ENCODE measurements around the gene FAT3.

Gene FAT3

DNA sequence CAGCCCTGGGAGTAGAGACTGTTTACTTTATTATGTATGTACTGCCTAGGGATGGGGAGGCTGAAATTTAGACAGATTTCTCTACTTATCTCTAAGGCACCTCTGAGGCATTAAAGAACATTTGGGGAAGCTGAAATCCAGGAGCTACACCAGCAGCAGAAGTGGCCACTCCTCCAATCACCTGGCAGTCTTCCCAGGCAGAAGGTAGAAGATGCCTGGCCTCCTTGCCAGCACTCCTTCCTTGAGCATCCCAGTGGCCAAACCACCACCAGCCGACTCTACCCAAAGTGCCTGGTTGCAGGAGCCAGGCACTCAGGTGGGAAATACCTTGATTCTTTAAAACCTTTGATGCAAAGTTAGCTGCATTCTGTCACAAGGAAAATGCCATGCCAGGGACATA lies 1.9 kb upstream of the FAT3 start:
- Mint-ChIP-seq H3K4me3 (no peak overlapping the region), H3K4me1 (no peaks in the 10 kb centered on the region), H3K27ac (no peak overlapping the region), H3K9me3 (no peaks in the 10 kb centered on the region), H3K27me3 (peaks cover 43% of the 10 kb centered on the region), H3K36me3 (ENCODE audit: low read depth) (no peaks in the 10 kb centered on the region)
- DNase-seq: no peak
- ATAC-seq: no peak

DNA sequence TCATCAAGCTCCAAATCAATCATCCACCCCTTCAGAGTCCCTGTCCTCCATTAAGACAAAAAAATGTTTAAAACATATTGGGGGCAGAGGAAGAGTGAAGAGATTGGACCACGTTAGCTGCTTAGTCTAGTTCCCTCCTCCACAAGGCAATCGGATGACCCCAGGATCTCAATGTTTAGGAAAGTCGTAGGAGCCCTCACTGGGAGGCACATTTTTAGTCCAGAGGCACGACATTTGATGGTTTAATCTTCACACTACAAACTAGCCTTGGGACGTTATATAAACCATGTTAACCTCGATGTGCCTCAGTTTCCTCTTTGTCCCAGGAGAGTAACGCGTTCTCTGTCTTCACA lies 588 bp upstream of the FAT3 start:
- no peak overlapping the region for H3K4me3 Mint-ChIP-seq
- no peaks in the 10 kb centered on the region for H3K36me3 Mint-ChIP-seq (ENCODE audit: low read depth)
- H3K4me1 Mint-ChIP-seq: no peaks in the 10 kb centered on the region
- no peak for ATAC-seq
- peaks cover 54% of the 10 kb centered on the region for H3K27me3 Mint-ChIP-seq
- no peak overlapping the region for H3K27ac Mint-ChIP-seq
- H3K9me3 Mint-ChIP-seq: no peaks in the 10 kb centered on the region
- DNase-seq: no peak

DNA sequence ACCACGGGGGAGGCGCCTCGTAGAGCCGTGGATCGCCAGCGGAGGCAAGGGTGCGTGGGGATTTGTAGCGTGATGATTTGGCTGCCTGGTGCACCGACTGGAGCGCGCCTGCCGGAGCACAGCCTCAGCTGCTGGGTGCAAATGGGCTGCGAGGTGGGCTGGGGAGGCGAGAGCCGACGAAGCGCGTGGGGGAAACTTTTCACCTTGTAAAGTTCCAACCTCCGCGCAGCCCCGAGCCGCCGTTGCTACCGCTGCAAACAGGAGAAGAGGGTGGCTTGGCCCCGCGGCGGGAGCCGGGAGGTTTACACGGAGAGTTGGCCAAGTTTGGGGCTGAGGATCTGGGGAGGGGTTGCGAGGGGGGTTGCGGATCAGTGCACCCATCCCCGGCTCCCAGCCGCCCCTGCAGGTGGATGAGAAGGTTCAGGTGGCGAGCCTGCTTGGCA lies 528 bp downstream of the FAT3 start:
- peaks cover 60% of the 10 kb centered on the region for H3K27me3 Mint-ChIP-seq
- no peaks in the 10 kb centered on the region for H3K4me1 Mint-ChIP-seq
- no peak overlapping the region for H3K4me3 Mint-ChIP-seq
- no peak for ATAC-seq
- no peaks in the 10 kb centered on the region for H3K36me3 Mint-ChIP-seq (ENCODE audit: low read depth)
- H3K27ac Mint-ChIP-seq: no peak overlapping the region
- no peak for DNase-seq
- H3K9me3 Mint-ChIP-seq: no peaks in the 10 kb centered on the region

DNA sequence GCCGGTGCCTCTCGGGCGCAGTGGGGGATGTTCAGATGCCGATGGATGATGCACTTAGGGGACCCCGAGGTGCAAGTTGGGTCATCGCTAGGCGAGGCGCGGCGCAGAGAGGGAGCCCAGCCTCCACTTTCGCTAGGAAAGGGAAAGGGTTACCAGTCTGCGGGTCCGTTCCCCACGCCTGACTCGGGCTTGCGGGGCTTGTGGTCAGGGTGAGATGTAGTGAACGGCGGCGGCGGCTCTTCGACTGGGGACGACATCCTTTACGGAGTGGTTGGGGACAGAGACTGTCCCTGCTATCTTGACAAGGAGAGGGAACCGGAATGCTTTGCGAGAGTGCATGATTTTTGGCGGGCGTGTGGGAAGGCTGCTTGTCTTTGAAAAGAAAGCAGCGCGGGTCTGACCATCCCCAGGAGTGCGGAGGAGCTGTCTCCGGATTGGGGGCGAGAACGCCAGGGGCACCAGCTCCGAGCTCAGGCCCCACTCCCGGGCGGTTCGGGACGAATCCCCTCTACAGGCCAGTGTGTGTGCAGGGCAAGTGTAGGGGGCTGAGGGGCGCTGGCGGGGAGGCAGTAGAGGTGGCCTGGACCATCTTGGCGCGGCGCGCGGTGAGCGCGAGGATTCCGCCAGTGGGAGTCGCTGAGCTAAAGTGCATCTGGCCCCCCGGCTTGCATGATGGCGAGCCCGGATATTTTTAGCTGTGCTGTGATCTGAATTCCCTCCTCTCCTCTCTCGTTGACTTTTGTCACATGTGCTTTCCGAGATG lies 1.1 kb downstream of the FAT3 start:
- no peak for DNase-seq
- Mint-ChIP-seq H3K4me1 (no peaks in the 10 kb centered on the region), H3K27ac (no peak overlapping the region), H3K27me3 (peaks cover 56% of the 10 kb centered on the region), H3K4me3 (no peak overlapping the region), H3K36me3 (ENCODE audit: low read depth) (no peaks in the 10 kb centered on the region), H3K9me3 (no peaks in the 10 kb centered on the region)
- no peak for ATAC-seq

DNA sequence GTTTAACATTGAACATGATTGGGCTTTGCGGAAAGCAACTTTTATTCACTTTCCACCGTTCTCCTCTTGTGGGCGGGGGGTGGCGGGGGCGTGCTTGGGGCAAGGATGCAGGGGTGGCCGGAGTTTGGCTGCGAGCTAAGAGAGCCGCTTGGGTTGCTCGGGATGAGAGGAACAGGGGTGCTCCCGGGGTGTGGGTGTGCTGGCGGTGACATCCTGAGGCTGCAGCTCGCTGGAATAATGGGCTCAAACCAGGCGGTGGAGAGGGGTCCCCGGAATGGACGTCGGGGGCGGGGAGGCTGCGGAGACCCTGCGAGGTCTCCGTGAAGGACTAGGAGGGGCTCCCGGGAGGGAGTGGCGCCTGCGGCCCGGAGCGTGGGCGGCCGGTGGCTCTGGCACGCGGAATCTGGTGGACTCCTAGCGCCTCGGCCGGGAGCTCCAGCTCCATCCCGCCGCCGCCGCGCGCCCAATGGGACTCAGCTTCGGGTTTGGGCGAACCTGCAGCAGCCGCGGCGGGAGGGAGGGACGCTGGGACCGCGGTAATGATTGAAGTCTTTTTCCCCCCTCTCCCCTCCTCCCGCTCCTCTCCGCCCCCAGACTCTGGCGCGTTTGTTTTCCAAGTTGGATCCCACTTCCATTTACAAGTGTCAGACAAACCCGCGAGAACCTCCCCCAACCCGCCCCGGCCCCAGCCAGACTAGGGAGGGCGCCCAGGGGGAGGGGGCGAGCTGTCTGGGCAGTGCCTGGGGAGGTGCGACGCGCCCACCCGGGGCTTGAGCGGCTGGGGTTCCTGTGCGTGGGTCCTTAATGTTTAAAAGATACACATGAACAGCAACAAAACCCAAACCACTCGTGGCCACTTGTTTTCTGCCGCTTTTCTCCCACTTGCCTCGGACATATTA lies 2.0 kb downstream of the FAT3 start:
- no peaks in the 10 kb centered on the region for H3K36me3 Mint-ChIP-seq (ENCODE audit: low read depth)
- H3K4me1 Mint-ChIP-seq: no peaks in the 10 kb centered on the region
- no peaks in the 10 kb centered on the region for H3K9me3 Mint-ChIP-seq

DNA sequence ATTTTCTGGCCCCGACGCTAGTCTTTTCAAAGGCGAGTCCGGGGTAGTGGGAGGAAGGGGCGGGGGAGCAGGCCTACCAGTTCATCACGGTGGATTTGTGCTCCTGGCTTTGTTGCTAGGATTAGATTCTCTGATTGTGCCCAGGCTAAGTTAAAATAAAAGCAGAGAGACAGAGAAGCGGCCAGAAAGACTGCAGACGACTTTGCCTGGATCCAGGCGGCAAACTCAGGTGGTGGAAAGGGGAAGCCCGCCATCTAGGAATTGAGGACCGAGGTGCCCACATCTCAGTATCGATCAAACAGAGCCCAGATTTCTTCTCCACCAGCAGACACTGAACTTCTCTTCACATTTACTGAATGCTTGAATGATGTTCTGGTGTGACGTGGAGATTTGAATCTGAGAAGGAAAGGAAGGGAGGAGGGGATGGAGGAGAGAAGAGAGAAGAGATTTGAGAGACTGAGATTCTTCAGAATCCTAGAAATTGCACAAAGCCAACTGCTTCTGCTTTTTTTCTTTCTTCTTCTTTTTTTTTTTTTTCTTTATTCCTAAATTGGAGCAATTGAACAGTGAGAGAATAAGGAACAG lies 2.7 kb downstream of the FAT3 start:
- no peak for DNase-seq
- Mint-ChIP-seq H3K4me1 (no peaks in the 10 kb centered on the region), H3K27me3 (peaks cover 53% of the 10 kb centered on the region), H3K27ac (no peak overlapping the region), H3K36me3 (ENCODE audit: low read depth) (no peaks in the 10 kb centered on the region), H3K4me3 (no peak overlapping the region), H3K9me3 (no peaks in the 10 kb centered on the region)
- no peak for ATAC-seq

More for the DNA sequence above, 2.0 kb downstream of the FAT3 start:
- Mint-ChIP-seq H3K27me3 (peaks cover 55% of the 10 kb centered on the region), H3K4me3 (no peak overlapping the region), H3K27ac (no peak overlapping the region)
- ATAC-seq (no peak), DNase-seq (no peak)

DNA sequence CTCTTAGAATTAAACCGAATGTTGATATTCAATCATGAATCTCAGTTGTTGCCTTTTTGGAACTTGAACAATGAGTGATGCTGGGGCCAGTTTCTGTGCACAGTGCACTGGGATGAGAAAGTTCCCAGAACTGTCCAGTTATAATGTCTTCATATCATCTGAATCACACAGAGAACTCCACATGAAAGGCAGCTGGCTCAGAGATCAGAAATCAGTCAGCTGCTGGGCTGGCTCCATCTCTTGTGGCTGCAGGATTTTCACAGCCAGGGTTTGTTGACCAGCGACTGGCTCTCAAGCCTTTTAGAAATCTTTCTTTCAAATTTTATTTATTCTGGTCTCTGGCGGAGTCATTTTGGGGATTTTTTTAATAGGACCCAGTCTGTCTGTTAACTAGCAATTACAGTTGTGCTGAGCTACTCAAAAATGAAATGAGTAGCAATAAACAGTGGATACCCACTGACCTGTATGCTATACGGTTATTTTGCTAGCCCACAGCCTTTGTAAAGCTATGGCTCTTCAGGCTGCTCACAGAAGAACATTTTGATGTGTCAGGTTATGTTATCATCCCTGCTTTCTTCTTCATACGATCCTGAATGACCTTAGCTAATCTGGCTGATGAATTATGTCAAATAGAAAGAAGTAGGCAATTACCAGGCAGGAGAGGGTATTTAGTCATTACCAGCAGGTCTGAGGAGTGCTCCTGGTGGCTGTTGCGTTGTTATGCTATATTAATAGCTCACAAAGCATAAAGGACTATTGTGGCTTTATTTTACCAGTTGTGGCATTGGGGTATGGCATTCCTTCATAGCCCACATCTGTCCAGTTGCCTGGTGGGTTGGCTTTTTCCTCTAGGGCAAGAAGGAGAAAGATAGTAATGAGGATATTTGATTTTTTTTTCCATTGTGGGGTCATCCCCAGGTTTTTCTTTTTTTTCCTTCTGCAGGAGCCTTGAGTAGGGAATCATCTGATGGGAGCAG lies 3.6 kb downstream of the FAT3 start:
- Mint-ChIP-seq H3K9me3 (no peaks in the 10 kb centered on the region), H3K27me3 (peaks cover 48% of the 10 kb centered on the region), H3K4me3 (no peak overlapping the region), H3K27ac (no peak overlapping the region), H3K36me3 (ENCODE audit: low read depth) (no peaks in the 10 kb centered on the region), H3K4me1 (no peaks in the 10 kb centered on the region)
- DNase-seq (no peak), ATAC-seq (no peak)

DNA sequence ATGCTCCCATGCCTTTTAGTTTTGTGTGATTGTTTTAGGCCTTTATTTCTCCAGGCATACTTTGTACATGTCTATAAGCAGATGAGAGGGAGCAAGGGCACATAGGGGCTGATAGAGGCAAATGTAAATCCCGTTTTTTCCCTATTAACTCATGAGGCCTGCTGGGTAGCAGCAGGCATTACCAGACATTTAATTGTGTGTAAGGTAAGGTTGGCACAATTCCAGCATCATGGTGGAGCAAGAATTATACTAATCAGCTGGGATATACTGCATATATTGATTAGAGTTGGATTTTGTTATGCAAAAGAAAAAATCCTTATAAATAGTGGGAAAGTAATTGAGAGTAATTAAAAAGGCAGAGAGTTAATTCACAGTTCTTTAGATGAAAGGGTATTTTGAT lies 12.2 kb downstream of the FAT3 start:
- no peak for DNase-seq
- Mint-ChIP-seq H3K27me3 (no peaks in the 10 kb centered on the region), H3K9me3 (no peaks in the 10 kb centered on the region), H3K27ac (no peak overlapping the region), H3K4me3 (no peak overlapping the region), H3K36me3 (ENCODE audit: low read depth) (no peaks in the 10 kb centered on the region), H3K4me1 (no peaks in the 10 kb centered on the region)
- no peak for ATAC-seq

DNA sequence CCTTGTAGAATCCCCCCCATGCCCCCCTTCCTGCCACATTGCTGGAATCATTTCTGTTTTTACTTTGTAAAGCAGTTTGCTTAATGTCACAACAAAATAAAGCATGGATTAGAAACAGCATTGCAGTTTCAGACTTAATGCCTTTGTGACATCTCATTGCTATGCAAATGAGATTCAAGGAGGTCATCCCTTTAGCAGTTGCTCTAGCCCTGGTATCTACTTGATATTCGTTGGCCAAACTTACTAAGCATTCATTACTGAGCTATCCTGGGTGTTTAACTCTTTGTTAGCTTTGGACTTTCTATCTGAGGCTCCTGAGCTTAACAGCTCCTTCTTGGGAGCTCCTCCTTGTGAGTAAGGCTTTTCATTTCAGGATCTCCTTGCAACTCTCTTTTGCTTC lies 16.3 kb downstream of the FAT3 start:
- Mint-ChIP-seq H3K4me1 (no peaks in the 10 kb centered on the region), H3K27ac (no peak overlapping the region), H3K36me3 (ENCODE audit: low read depth) (no peaks in the 10 kb centered on the region), H3K9me3 (no peaks in the 10 kb centered on the region), H3K27me3 (no peaks in the 10 kb centered on the region), H3K4me3 (no peak overlapping the region)
- no peak for ATAC-seq
- DNase-seq: no peak

DNA sequence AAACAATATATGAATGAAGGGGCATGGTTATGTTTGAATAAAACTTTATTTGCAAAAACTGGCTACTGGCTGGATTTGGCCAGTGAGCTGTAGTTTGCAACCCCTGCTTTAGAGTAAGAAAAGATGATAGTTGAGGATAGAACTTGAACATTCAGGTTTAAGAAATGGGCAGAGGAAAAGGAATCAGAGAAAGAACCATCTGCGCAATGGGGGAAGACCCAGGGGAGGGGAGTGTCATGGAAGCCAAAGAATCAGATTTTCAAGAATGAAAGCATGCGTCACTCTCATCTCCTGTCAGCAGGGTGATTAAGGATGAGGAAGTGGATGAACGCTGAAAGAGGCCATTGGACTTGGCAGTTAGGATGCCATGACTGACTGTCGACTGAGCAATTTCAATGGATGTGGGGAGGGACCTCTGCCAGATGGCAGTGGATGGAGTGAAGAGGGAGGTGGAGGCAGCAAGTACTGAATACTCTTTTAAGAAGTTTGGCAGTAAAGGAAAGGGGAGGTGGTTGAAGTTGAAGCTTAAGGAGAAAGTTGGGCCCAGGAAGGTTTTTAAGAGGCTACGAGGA lies 21.2 kb downstream of the FAT3 start:
- DNase-seq (no peak), ATAC-seq (no peak)
- Mint-ChIP-seq H3K27ac (no peak overlapping the region), H3K4me3 (no peak overlapping the region), H3K36me3 (ENCODE audit: low read depth) (no peaks in the 10 kb centered on the region), H3K4me1 (no peaks in the 10 kb centered on the region), H3K9me3 (no peaks in the 10 kb centered on the region), H3K27me3 (no peaks in the 10 kb centered on the region)

DNA sequence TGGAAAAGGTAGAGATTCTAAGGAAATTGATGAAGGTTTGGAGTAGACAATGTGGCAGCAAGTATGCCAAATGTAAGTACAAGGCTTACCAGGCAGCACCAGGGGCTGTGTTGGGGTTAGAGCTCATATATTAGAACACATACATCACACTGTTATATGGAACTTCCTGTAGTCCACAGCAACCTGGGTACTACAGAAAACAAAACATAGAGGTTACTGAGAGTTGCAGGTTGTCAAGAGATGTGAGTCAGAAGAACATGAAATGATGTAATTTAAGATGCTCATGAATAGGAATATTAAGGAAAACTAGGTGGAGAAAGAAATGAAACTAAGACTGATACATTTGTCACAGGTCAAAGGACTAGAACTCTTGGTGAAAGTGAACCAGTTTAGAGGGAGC lies 22.0 kb downstream of the FAT3 start:
- Mint-ChIP-seq H3K4me1 (no peaks in the 10 kb centered on the region), H3K9me3 (no peaks in the 10 kb centered on the region), H3K4me3 (no peak overlapping the region), H3K36me3 (ENCODE audit: low read depth) (no peaks in the 10 kb centered on the region), H3K27ac (no peak overlapping the region), H3K27me3 (no peaks in the 10 kb centered on the region)
- DNase-seq (no peak), ATAC-seq (no peak)

DNA sequence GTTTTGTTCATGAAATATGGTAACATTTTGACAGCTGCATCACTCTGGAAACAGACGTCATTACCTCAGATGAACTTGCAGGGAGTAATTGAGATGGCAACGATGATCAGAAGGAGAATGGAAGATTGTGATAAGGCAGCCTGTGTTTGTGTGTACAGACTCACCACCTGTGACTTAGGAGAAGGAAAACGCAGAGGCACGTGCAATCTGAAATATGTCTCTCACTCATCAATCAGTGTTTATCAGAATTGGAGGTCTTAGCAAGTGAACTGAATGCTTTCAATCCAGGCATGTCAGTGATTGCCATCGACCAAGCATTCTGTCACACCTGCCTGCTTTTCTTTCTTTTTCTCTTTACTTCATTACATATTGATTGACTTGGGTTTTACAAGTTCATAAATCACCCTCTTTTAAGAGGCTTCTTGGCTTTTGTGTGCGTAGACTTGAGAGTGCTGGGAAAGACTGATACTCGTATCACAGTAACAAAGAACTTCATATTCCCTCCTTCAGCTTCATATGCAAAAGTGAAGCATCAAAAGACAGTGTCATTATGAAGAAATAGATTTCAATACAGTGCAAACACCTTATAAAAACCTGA lies 24.6 kb downstream of the FAT3 start:
- H3K36me3 Mint-ChIP-seq (ENCODE audit: low read depth): no peaks in the 10 kb centered on the region
- H3K9me3 Mint-ChIP-seq: no peaks in the 10 kb centered on the region
- H3K4me3 Mint-ChIP-seq: no peak overlapping the region
- no peaks in the 10 kb centered on the region for H3K4me1 Mint-ChIP-seq
- DNase-seq (no peak), ATAC-seq (no peak)
- no peaks in the 10 kb centered on the region for H3K27me3 Mint-ChIP-seq
- no peak overlapping the region for H3K27ac Mint-ChIP-seq

DNA sequence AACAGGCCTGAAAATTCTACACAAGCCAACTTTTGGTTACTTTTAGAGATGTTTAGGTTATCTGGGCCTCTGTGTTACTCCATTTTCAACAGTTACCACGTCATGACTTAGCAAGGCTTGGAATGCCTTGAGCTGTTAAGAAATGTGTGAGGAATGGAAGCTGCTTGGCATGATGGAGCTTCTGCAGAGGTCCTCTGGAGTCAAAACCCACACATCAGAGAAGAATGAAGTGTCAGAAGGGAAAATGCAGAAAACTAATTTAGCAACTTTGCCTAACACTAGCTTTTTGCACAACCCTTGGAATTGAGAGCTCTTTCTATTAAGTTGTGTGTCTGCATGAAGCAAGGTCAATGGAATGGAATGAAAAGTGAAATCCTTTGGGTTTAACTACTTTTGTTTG lies 27.4 kb downstream of the FAT3 start:
- Mint-ChIP-seq H3K9me3 (no peaks in the 10 kb centered on the region), H3K27me3 (no peaks in the 10 kb centered on the region), H3K36me3 (ENCODE audit: low read depth) (no peaks in the 10 kb centered on the region), H3K27ac (no peak overlapping the region), H3K4me1 (no peaks in the 10 kb centered on the region), H3K4me3 (no peak overlapping the region)
- DNase-seq (no peak), ATAC-seq (no peak)

DNA sequence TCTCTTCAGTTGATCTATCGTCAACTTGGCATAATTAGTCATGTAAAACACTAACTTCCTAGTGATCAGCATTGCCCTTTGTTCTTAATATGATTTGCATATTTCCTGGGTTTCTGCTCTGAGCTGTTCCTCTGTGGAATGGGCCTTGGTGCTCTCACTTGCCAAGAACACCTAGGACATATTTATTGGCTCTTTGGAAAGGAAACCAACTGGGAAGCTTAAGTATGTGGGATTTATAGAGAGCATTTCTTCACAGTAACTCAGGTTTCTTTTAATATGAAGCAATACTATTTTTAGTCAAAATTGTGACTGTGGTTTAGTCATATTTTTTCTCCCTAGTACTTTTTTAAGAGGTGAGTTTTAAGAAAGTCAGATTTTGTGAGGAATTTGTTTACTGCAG lies 28.8 kb downstream of the FAT3 start:
- H3K36me3 Mint-ChIP-seq (ENCODE audit: low read depth): no peaks in the 10 kb centered on the region
- no peaks in the 10 kb centered on the region for H3K4me1 Mint-ChIP-seq
- no peak overlapping the region for H3K4me3 Mint-ChIP-seq
- H3K27ac Mint-ChIP-seq: no peak overlapping the region
- H3K9me3 Mint-ChIP-seq: no peaks in the 10 kb centered on the region
- H3K27me3 Mint-ChIP-seq: no peaks in the 10 kb centered on the region
- ATAC-seq (no peak), DNase-seq (no peak)
